ENCODE results near the gene TYSND1. TPM values are rescaled to one million over a fixed set of nuclear protein-coding genes. Genes with fewer than 3 reads are reported as not detected.
"Not testable (repeated sequence)": the region's sequence is repeated elsewhere in the genome, so short reads cannot be mapped to it uniquely, and the experiment has no call there.

Gene TYSND1
- polyA plus RNA-seq, 1 donor: 4.2 TPM

DNA sequence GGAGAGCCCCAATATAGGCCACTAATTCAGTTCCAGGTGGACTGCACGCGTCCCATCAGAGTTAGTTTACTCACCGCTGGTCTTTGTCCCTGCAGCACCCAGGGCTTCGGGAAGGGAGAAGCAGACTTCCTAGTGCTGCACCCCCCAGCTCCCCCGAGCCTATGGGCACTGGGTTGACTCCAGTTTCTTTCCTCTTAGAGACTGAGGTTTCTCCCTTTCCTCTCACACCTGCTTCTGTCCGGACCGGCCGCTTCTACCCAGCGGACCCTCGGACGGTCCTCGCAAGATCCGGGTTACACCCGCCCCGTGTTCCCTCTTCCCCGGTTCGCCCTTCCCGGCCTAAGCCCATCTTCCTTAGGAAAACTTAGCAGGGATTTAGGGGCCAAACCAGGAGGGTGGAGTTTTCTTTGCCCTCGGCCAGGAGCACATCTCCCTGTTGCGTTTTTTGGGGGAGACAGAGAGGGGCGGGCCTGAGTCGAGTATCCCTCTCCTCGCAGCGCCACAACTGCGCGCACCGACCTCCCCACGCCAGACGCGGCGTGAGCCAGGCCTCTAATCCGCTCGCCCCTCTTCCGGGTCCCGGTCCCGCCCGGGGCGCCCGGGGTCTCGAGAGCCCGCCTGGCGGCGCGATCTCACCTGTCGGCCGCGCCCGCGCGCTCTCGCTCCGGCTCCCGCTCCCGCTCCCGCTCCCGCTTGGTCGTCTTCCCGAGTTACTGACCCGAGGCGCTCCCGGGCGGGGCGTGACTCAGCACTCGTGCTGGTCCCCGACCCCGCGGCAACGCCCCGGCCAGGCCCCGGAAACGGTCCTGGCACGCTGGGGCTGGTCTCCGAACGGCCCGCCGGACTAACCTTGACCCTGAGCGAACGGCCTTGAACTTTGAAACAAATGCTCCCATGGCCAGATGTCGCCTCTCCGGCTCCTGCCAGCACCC is 14.1 kb downstream of the TYSND1 start, which contains the start of gene AIFM2:
Gene AIFM2, minus strand, starts transcription at position 728 of the 932 bp plus-strand sequence. CDS start 8,741 bp downstream, outside the sequence.
- no peak for DNase-seq (ENCODE audit: low read depth)

DNA sequence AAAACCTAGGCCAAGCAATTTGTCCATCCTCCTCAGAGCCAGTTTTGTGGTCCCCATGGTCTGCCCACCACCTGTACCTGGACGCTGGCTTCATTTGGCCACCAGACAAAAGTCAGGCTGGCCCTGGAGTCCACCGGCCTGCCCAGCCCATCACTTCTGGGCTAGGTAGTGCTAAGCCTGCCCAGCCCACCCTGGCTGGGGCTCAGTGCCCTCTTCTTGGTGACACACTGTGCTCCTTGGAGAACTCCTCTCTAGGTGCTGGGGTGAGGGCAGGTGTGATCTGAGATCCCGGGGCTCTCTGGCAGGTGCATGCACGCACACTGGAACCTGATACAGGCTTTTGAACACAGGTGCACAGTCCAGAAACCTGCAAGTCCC is 15.0 kb downstream of the TYSND1 start:
- no peak for DNase-seq (ENCODE audit: low read depth)

DNA sequence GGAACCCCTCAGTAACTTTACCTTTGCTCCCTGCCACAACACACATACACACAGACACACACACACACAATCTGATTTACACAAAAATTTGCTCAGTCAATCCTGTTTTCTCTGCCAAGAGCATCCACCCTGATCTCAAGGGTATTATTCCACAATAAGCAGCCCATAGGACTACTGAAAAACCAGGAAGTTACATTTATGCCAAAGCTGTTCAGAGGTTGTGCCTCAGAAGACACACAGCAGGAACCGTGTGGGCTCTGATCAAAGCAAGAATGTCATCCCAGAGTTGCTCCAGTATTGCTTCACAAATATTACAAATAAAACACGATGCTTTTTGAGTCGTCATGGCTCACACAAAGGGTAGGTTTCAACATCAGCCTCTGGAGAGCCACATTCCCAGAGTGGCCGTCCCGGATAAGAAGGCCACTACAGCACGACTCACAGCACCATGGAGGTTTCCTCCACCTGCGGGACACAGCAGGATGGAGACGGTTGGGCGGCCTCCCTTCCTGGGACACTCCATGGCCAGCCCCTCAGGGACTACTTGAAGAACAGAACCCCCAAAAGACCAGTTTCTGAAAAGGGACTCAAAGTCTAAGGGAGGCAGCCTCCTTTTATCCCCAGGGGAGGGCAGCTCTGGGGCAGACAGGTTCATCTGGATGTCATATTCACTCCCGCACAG is 15.5 kb downstream of the TYSND1 start:
- no peak for DNase-seq (ENCODE audit: low read depth)

DNA sequence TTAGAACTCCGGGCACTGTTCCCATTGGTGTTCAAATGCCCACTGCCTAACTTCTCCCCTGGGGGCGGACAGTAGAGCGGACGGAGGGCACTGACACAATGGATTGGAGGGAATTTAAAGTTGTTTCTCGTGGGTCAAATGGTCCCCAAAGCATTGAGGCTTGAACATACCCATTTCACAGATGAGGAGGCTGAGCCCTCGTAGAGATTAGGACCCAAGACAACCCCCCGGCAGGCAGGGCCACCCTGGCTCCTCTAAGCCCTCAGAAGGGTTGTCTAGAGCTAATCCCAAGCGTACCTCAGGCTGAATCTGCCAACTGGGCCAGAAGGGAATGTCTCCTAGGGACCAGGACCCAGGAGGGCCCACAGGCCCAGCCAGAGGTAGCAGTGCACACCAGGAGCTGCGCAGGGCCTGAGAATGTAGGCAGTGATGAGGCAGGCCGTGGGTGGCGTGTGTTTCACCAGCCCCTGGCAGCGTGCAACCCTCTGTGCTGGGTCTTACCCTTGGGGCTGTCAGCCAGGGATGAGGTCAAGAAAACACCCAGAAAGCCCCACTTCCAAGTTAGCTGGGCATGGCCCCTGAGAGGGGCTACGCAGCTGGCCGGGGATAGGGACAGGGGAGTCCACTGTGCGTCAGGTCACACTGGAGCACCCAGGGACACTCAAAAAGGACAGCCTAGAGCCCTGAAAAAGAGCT is 19.7 kb downstream of the TYSND1 start:
- no peak for DNase-seq (ENCODE audit: low read depth)

DNA sequence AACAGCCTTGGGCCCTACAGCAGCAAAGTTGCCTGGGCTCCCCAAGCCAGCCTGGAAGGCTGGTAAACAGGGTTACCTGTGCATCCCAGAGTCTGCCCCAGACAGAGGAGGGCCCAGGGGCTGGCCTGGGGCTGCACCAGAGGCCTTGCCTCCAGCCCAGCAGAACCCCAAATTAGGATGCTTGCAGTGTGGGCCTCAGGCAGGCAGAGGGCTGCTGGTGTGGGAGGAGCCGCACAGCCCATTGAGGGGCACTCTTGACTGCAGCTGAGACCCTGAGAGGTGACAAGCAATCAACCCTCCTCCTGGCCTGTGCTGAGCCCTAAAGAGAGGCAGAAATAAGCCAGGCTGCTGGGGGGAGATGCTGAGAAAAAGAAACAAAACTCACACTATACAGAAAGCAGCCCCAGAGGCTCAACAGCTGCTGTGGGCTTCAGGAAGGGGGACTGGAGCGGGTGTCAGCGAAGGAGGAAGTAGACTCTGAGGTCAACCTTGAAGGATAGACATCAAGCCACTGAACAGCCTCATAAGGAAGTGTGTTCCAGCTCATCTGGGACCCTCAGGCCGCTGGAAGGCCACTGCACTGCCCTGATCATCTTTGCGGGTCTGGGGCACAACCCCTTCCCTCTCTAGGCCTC is 20.5 kb downstream of the TYSND1 start:
- DNase-seq (ENCODE audit: low read depth): no peak

DNA sequence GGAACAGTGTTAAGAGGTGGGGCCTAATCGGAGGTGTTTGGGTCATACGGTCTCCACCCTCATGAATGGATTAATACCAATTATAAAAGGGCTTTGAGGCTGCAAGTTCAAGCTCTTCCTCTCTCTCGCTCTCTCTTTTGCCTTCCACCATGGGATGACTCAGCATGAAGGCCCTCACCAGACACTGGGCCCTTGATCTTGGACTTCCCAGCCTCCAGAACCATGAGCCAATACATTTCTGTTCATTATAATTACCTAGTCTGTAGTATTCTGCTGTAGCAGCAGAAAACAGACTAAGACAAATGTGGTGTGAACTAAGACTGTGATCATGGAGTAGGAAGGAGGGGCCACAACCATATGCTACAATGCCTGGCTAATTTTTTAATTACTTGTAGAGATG is 21.6 kb downstream of the TYSND1 start:
- no peak for DNase-seq (ENCODE audit: low read depth)

DNA sequence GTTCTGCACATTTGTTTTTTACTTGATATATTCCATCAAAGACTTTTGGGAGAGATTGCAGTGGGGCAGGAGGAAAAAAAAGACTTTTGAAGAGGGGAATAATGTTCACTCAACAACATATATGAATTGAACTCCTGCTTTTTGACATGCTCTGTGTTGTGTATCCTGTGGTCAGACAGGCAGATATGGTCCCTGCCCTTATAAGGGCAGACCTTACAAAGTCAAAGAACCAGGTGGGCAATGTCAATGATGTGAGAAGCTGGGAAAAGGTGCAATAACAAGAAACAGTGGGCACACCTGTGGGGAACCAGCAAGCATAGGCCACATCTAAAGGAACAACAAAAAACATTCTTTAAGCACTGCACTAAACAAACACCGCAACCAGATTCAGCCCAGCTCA is 22.1 kb downstream of the TYSND1 start:
- no peak for DNase-seq (ENCODE audit: low read depth)

DNA sequence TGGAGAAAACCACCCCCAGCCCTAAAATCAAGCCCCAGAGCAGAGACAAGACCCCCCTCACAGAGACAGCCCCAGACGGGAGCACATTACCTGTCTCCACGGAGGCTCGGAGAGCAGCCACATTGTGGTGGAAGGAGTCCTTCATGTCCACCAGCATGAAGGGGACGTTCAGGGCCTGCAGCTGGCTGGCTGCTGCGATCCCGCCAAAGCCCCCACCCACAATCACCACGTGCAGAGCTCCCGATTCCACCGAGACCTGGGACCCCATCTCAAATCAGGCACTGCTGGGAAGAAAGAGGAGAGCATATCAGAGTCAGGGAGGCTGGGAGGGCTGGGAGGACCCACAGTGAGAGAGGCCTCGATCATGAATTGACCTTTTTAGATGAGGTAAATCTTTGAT is 22.7 kb downstream of the TYSND1 start:
- DNase-seq (ENCODE audit: low read depth): no peak

DNA sequence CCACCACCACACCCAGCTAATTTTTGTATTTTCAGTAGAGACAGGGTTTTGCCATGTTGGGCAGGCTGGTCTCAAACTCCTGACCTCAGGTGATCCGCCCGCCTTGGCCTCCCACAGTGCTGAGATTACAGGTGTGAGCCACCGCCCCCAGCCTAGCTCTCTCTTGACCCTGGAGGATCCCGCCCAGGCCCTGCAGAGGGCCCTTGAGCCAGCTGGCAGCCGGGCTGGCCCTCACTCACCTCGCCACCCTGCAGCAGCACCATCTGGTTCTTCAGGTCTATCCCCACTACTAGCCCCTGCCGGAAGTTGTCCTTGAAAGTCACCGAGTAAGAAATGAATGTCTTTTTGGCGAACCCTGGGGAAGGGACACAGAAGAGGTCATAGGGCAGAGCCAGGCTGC is 23.3 kb downstream of the TYSND1 start:
- not testable (repeated sequence) for DNase-seq (ENCODE audit: low read depth)

DNA sequence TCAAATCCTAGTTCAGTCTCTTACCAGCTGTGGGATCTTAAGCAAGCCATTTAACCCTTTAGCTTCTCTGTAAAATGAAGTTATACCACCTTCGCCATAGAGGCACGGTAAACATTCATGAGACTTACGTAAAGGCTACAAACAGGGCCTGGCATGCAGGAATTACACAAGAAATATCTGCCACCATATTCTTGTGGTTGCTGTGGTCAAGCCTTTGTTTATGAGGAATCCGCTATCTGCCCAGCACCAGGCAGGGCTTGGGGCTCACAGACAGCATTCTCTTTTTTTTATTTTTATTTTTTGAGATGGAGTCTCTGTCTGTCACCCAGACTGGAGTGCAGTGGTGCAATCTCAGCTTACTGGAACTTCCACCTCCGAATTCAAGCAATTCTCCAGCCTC is 23.8 kb downstream of the TYSND1 start:
- DNase-seq (ENCODE audit: low read depth): no peak

DNA sequence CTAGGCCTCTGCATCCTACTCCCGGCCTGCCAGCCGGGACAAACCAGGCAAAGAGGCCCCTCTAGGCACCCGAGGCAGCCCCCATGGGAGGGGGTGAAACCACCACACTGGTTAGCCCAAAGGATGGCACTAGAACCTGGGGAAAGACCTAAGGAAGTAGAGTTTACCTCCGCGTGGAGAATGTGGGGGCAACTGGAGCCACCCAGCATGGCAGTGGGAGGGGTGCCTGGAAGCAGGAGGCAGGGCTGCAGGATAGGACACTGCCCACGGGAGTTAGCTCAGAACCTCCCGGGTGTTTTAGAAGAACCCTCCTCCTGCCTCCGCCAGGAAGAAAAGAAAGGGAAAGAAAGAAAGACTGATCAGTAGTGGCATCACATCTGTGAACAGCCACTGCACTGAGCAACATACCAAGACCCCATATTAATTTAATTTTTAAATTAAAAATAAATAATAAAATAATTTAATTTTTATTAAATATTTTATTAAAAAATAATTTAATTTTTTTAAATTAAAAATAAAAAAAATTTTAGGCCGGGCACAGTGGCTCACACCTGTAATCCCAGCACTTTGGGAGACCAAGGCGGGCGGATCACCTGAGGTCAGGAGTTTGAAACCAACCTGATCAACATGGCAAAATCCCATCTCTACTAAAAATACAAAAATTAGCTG is 25.1 kb downstream of the TYSND1 start:
- no peak for DNase-seq (ENCODE audit: low read depth)

DNA sequence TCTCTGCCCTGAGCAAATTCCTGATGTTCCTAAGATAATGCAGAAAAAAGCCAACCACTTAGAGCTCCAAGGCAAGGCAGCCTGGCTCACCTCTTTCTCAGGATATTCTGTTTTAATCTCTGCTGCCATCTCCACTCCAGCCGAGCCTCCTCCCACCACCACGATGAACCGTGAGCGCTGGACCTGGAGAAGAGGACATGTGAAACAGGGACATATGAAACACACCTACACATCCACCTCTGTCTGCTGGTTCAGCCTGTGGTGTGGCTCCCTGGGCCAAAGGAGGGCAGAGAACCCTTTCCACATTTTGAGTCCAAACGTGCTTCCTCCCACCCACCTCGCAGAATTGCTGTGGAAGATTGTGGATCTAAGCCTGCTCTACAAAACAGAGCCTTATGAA is 26.1 kb downstream of the TYSND1 start:
- no peak for DNase-seq (ENCODE audit: low read depth)

DNA sequence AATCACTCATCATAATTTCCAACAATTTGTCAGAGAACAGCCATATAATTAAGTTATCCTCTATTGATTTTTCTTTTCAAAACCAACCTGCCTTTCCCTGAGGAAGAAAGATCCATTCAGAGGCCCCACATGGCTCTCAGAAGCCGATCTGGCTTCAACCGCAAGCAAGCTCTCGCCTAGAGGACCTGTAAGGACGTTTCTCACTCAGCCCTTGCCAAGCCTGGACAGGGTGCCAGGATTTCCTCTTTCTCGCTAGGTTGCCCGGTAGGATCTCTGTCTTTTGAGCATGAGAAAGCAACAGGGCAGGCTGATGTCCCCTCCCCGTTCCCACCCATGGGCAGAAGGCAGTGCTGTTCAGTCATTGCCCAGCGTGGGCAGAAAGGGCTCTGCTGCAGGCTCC is 26.9 kb downstream of the TYSND1 start:
- no peak for DNase-seq (ENCODE audit: low read depth)

DNA sequence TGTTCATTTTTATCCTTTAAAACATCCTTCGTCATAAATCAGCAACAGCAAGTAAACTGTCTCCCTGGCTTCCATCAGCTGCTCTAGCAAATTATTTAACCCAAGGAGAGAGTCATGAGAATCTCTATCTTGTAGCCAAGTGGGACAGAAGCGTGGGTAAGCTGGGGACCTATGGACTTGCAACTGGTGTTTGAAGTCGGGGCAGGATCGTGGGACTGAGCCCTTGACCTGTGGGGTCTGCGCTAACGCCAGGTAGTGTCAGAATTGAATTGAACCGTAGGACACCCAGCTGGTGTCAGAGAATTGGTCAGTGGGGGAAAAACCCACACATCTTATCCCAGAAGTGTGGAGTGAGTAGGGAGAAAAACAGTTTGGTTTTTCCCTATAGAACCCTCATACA is 27.3 kb downstream of the TYSND1 start:
- DNase-seq (ENCODE audit: low read depth): no peak

DNA sequence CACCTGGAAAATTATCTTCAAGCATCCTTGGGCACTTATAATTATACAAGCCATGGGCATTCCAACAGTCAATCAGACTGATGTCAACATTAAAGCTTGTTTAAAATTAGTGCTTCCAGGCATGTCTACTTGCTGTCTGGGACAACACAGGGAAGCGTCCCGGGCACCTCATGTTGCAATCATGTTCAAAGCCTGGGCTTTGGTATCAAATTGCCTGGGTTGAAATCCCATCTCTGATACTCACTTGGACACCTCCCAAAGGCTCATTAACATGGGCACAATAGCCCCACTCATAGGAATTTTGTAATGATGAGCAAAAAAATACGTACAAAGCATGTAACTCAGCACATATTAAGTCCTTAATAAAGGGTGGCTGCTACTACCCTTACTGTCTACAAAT is 28.3 kb downstream of the TYSND1 start:
- no peak for DNase-seq (ENCODE audit: low read depth)

DNA sequence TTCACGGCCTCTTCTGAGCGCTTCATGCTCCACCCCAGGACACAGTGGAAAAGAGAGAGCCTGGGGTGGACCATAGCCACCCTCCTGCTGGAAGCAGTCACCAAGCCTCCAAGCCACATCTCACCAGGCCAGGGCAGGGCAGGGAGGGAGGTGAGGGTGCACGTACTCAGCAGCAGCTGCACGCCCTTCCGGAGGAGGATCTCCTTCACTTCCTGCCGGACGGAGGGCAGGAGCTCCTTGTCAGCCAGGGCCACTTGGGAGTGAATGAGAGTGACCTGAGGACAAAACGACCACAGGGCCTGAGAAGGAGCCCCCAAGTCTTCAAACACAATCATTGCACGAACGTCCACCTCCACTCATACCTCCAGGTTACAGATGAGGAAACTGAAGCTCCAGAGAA is 28.9 kb downstream of the TYSND1 start:
- DNase-seq (ENCODE audit: low read depth): no peak

DNA sequence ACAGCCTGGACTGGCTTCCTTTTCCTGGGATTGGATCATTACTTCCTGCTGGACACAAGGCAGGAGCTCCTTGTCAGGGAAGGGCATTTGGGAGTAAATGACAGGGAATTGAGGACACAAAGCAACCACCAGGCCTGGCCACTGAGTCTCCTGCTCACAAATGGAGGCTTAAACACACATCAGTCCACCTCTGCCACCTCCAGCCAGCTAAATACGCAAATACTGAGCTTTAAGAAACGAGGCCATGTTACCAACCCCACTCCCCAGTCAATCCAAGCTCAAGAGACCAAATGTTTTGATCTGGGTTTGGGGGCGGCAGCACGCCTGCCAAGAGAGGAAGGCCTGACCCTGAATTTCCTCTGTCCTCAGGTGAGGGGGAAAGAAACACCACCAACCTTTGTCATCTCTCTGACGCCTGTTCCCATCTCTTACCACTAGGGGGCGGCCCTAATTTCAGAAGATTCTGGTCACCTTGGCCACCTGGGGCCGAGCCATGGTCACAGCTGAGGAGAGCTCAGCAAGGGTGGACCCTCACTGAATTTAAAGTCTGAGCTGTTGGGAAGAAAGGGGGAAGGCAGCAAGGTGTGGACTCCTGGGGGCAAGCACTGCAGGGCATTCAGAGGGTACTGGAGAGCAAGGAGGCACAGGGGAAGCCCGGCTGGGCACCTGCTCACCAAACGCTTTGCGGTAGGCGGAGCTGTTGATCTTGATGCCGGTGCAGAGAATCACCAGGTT is 30.4 kb downstream of the TYSND1 start:
- DNase-seq (ENCODE audit: low read depth): no peak

DNA sequence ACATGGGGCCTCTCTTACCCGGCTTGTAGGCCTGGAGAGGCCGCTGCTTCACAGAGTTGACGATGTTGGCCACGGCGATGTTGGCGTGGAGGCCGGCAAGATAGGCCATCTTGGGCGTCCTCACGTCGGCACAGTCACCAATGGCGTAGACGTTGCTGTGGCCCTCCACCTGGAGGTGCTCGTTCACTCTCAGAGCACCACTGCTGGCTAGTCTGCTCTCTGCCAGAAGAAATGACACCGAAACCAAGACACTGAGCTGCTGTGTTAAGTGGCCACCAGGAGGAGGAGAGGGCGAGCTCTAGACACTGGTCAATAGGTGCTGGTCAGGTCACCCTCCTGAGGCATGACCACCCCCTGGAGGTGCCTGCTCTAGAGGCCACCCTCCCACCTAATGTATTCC is 31.6 kb downstream of the TYSND1 start:
- no peak for DNase-seq (ENCODE audit: low read depth)

DNA sequence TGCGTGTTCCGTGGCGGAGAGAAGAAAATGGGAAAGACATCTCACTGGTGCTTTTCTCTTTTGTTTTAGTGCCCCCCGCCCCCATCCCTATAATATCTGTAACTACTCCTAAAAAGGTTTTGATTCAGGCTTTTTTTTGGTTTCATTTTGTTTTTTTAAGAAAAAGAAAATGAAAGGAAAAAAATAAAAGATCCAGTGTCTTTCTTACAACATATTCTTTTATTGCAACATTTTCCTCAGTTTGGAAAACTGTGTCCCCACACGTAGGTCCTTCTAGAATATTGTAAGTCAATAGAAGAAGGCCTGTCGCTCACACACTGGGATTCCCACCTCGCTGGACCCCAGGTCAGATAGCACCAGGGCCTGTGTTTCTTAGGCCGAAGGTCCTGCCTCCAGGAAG is 34.4 kb downstream of the TYSND1 start:
- no peak for DNase-seq (ENCODE audit: low read depth)

DNA sequence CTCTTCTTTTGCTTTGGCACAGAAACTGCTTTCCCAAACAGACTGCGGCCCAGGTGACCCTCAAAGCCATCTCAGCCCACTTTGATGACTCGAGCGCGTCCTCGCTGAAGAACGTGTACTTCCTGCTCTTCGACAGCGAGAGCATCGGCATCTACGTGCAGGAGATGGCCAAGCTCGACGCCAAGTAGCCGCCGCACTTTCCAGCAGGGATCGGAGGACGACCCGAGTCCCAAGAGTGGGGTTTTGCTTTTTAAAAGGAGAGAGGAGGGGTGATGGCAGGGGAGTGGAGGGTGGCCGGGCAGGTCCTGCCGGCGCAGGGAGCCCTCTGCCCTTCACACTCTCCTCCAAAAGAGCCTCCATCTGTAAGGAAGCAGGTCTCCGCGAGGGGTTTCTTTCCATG is 35.0 kb downstream of the TYSND1 start:
- DNase-seq (ENCODE audit: low read depth): no peak
